GM18517 (cell line): ENCODE results near the gene IL25.
"Not testable (repeated sequence)": the region's sequence is repeated elsewhere in the genome, so short reads cannot be mapped to it uniquely, and the experiment has no call there.

Source experiments
- ATAC-seq: cut with Tn5 transposase; IDR thresholded peaks from one replicate; pipeline ENCODE4 v1.9.1; 2021; ENCODE audit warnings: mild to moderate bottlenecking, moderate library complexity; ENCODE audit not compliant: unreplicated experiment

IL25 gene

GRCh38 chr14:23407516-23408306 is 35.1 kb downstream of the IL25 start, which contains the start of gene MYH6:
Gene MYH6 (minus strand): TSS chr14:23408273. CDS start chr14:23407223, 1,050 bp downstream.
- no peak for ATAC-seq

DNA sequence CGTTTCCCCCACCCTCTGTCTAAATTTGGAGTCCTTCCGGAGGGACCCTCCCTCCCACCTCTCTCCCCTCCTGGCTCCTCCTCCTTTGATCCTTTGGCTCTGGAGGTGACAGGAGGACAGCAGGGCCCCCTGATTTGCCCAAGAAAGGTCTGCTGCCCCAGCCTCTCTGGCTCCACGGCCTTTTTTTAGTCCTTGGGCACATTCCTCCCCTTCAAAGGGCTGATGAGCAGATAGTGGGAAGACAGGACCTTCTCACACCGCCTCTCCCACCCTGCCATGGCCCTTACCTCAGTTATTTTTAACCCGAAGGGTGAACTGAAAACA is 35.7 kb downstream of the IL25 start:
- ATAC-seq: no peak

GRCh38 chr14:23409475-23409874 is 36.9 kb downstream of the IL25 start:
- no peak for ATAC-seq

GRCh38 chr14:23409966-23410635 is 37.5 kb downstream of the IL25 start:
- ATAC-seq: no peak

DNA sequence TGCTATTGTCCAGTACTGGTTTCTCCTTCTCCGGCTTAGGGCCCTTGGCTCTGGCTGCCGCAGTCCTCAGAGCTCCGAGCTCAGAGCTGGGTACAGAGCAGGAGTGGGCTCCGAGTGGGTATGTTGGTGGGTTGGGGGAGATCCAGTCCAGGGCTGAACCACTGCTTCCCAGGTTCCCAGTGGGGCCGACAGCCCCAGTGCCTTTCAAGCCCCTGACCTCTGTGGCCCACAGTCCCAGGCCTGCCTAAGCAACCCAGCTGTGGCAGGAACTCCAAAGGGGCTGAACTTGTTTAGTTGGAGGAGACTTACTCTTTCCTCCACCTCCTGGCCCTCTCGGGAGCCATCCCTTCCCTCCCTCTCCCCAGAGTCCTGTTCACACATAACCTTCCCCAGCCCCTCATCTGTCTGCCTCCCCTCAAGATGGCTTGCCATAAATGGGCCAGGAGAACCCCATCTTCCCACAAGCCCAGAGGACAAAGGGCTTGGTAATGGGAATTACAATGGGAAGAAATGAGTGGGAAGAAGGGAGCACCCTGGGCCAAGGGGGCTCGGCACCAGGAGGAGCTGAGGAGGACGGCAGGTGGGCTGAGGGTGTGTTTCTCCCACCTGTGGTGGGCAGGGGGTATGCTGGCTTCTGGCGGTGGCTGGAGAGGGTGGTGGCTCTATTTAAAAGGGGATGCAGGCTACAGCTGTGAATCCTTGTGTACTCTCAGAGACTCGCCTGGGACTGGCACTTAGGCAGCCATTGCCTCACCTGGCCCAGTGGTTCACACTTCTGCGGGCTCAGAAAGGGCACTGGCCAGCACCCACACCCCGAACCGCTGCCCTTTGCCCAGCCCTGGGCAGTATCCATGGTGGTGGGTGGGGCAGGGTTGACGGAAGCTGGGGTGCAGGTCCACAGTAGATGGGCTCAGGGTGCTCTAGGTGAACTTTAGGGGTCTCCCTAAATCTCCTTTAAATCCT is 39.2 kb downstream of the IL25 start:
- ATAC-seq: no peak

GRCh38 chr14:23413681-23414080 is 41.1 kb downstream of the IL25 start:
- ATAC-seq: no peak

DNA sequence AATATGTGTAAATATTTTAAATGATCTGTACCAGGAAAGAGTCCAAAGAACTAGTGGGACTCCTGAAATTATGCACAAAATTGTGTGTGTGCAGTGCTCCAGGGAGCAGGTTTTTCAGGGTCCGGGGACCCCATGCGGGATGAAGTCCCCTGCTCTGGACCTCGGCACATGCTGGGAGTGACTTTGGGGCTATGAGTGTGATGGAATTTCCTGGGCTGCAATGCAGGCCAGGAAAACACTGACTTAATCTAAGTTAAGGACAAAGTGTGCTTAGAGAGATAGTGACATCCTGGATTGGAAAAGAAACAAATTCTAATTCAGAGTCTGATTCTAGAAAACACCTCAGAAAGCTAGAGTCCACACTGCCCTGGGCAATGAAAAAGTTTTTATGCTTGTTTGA is 41.6 kb downstream of the IL25 start:
- no peak for ATAC-seq

GRCh38 chr14:23414906-23415820 is 42.6 kb downstream of the IL25 start:
- ATAC-seq: no peak

- ATAC-seq: no peak
These were observed 43.5 kb downstream of the IL25 start for GRCh38 chr14:23415821-23416778.

GRCh38 chr14:23416801-23417200 is 44.2 kb downstream of the IL25 start:
- no peak for ATAC-seq

DNA sequence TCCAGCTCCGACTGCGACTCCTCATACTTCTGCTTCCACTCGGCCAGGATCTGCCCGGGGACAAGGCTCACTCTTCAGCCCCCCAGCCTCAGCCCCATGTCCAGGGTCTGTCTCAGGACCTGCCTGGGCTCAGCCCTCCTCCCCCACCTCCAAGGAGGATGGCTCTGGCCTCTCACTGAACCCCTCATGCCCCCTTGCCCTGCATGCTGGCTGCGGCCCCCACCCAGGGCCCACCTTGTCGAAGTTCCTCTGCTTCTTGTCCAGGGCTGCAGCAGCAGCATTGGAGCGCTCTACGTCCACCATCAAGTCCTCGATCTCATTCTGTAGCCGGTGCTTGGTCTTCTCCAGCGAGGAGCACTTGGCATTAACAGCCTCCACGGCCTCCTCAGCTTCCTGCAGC is 44.7 kb downstream of the IL25 start:
- not testable (repeated sequence) for ATAC-seq

DNA sequence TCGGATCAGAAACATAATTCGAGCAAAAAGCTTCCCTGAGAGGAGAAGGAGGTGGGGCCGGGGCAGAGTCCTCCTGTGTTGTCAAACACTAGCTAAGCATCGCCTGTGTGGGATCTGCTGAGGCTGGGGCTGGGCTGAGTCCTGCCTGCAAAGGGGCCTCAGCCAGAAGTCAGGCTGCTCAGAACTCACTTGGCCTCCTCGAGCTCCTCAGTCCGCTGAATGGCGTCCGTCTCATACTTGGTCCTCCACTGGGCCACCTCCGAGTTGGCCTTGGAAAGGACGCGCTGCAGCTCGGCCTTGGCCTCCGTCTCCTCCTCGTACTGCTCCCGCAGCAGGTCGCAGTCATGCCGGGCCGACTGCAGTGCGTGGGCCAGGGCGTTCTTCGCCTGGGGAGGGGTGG is 45.4 kb downstream of the IL25 start:
- no peak for ATAC-seq

DNA sequence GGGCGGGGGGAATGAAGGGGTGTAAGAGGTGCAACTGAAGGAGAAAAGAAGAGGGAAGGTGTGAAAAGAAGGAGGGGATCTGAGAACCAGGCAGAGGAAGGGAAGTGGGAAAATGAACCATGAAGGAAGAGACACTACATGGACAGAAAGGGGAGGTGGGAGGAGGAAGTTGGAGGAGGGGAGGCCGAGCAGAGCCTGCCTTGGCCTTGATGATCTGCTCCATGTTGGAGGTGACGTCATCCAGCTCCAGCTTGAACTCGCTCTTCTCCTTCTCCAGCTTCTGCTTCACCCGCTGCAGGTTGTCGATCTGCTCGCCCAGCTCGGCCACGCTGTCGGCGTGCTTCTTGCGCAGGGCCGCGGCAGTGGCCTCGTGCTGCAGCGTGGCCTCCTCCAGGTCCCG is 47.0 kb downstream of the IL25 start:
- ATAC-seq: not testable (repeated sequence)

- no peak for ATAC-seq
These were observed 49.0 kb downstream of the IL25 start for GRCh38 chr14:23421594-23421993.

- no peak for ATAC-seq
These were observed 51.0 kb downstream of the IL25 start for GRCh38 chr14:23423657-23424056.

- no peak for ATAC-seq
These were observed 52.6 kb downstream of the IL25 start for GRCh38 chr14:23425169-23425568.

DNA sequence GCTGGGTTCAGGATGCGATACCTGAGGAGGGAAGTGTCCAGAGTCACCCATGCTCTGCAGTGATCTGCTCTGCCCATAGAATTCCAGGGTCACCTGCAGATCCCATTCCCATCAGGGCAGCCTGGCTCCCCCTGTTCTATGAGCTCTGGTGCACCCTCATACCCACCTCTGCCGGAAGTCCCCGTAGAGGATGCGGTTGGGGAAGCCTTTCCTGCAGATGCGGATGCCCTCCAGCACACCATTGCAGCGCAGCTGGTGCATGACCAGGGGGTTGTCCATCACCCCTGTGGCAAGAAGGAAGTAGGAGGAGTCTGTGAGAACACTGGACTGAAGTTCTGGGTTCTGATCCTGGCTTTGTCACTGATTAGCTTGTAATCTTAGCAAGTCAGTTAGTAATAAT is 53.2 kb downstream of the IL25 start:
- ATAC-seq: not testable (repeated sequence)
